HCT116 (cell line): ENCODE measurements around the gene TMEM89. TPM values are rescaled to one million over a fixed set of nuclear protein-coding genes. Genes with fewer than 3 reads are reported as not detected.
A peak's percentile ranks its signal among the peaks of the same experiment; 100 is the strongest.

Experiments
- ATAC-seq: fragments of 200-7000 bp; cut with Tn5 transposase; 2 replicates; pipeline ENCODE4 v1.9.1; 2020; ENCODE audit warnings: mild to moderate bottlenecking, moderate library complexity
- BruUV-seq: library from RNA; stranded (reverse); fragments of 400-500 nt; replicated peaks from 2 replicates; lab custom pipeline; 2021; lab: Mats Ljungman, UMichigan
- CTCF ChIA-PET: fragments of 300-600 bp; sonication (Branson Sonifier 250); formaldehyde crosslinking; loops from one replicate; lab custom pipeline; 2021; ENCODE audit warnings: antibody characterized with exemption; lab: Charles Lee
- POLR2A ChIA-PET: fragments of 300-600, 350-600 bp; sonication (Branson Sonifier 250); formaldehyde crosslinking; loops from one replicate; lab custom pipeline; 2021; ENCODE audit warnings: antibody characterized with exemption; lab: Charles Lee
- RAD21 ChIA-PET, 2 experiments: fragments of 300-600 bp; sonication (Branson Sonifier 250); formaldehyde crosslinking; loops; one replicate each; lab custom pipeline; 2023; ENCODE audit warnings: low total read pairs in 2 of 2; ENCODE audit not compliant: uncharacterized antibody in 2 of 2, unreplicated experiment in 2 of 2, low non-redundant PET in 1 of 2; lab: Charles Lee
- DNase-seq: peaks from one replicate; pipeline ENCODE4 v3.0.0-alpha.2; 2010; ENCODE audit warnings: low read depth, low spot score
- H2AFZ ChIP-seq: fragments of 200-600 bp; shearing (Covaris generic), sonication (generic); 2 replicates; pipeline ENCODE4 v1.6.1; 2017; ENCODE audit warnings: low read depth, mixed run types, mixed read lengths, antibody characterized with exemption, low read length; ENCODE audit not compliant: poor library complexity, severe bottlenecking
- H3K27ac ChIP-seq: 2 replicates; pipeline ENCODE4 v1.5.1; 2012; ENCODE audit warnings: low read depth, low read length
- H3K27me3 ChIP-seq: fragments of 200-600 bp; sonication (generic); 2 replicates; pipeline ENCODE4 v1.6.1; 2016; ENCODE audit warnings: mixed run types, low read length, mixed read lengths; ENCODE audit not compliant: insufficient read depth
- H3K36me3 ChIP-seq, 2 experiments: fragments of 200-500 bp in 1 of 2; fragments of 200-600 bp in 1 of 2; sonication (Bioruptor generic) in 1 of 2; sonication (generic) in 1 of 2; 2 replicates each; pipeline versions ENCODE4 v1.5.1 to v1.6.1; 2014 to 2016; ENCODE audit warnings: low read length in 2 of 2, inconsistent platforms in 1 of 2, mixed read lengths in 1 of 2, mixed run types in 1 of 2; ENCODE audit not compliant: insufficient read depth in 2 of 2, control insufficient read depth in 1 of 2
- H3K4me1 ChIP-seq, 2 experiments: fragments of 200-600 bp in 1 of 2; sonication (generic) in 1 of 2; 2 replicates each; pipeline versions ENCODE4 v1.5.1 to v1.6.1; 2012 to 2017; ENCODE audit warnings: low read length in 2 of 2, inconsistent platforms in 1 of 2, mild to moderate bottlenecking in 1 of 2, mixed read lengths in 1 of 2, mixed run types in 1 of 2, moderate library complexity in 1 of 2; ENCODE audit not compliant: insufficient read depth in 2 of 2, control insufficient read depth in 1 of 2
- H3K4me2 ChIP-seq: fragments of 200-600 bp; sonication (generic); 2 replicates; pipeline ENCODE4 v1.6.1; 2017; ENCODE audit warnings: mixed run types, low read length, mixed read lengths
- H3K4me3 ChIP-seq, 2 experiments: fragments of 200-600 bp in 1 of 2; sonication (generic) in 1 of 2; replicated peaks in 1 of 2; 2 replicates each; pipeline ENCODE4 v1.5.1; 2011 to 2016; ENCODE audit warnings: low read length in 2 of 2, control low read depth in 1 of 2, low read depth in 1 of 2, mild to moderate bottlenecking in 1 of 2, mixed read lengths in 1 of 2, mixed run types in 1 of 2
- H3K79me2 ChIP-seq: fragments of 200-600 bp; sonication (generic); 2 replicates; pipeline ENCODE4 v1.6.1; 2017; ENCODE audit warnings: mild to moderate bottlenecking, mixed run types, low read length, moderate library complexity, mixed read lengths; ENCODE audit not compliant: insufficient read depth
- H3K9ac ChIP-seq: fragments of 200-600 bp; sonication (generic); 2 replicates; pipeline ENCODE4 v1.6.1; 2016; ENCODE audit warnings: low read length, mixed read lengths
- H3K9me2 ChIP-seq: fragments of 200-600 bp; sonication (generic), shearing (Covaris generic); 2 replicates; pipeline ENCODE4 v1.6.1; 2017; ENCODE audit warnings: mixed run types, mild to moderate bottlenecking, moderate library complexity; ENCODE audit not compliant: insufficient read depth
- H3K9me3 ChIP-seq, 2 experiments: fragments of 200-500 bp in 1 of 2; fragments of 200-600 bp in 1 of 2; sonication (Bioruptor generic) in 1 of 2; sonication (generic) in 1 of 2; 2 replicates each; pipeline ENCODE4 v1.6.1; 2014 to 2017; ENCODE audit warnings: low read length in 2 of 2, mixed read lengths in 2 of 2, inconsistent platforms in 1 of 2, low read depth in 1 of 2, mild to moderate bottlenecking in 1 of 2, mixed run types in 1 of 2, moderate library complexity in 1 of 2; ENCODE audit not compliant: control insufficient read depth in 1 of 2, insufficient read depth in 1 of 2
- H4K20me1 ChIP-seq: fragments of 200-600 bp; sonication (generic), shearing (Covaris generic); 2 replicates; pipeline ENCODE4 v1.6.1; 2017; ENCODE audit warnings: mixed run types, mild to moderate bottlenecking, moderate library complexity; ENCODE audit not compliant: insufficient read depth
- CBX3 ChIP-seq: IDR thresholded peaks from 2 replicates; pipeline ENCODE4 v1.6.1; 2012; ENCODE audit warnings: low read depth
- FOSL1 ChIP-seq: IDR thresholded peaks from 2 replicates; pipeline ENCODE4 v1.6.1; 2012; ENCODE audit warnings: low read depth
- JUND ChIP-seq: IDR thresholded peaks from 2 replicates; pipeline ENCODE4 v1.6.1; 2012
- MAX ChIP-seq: IDR thresholded peaks from 2 replicates; pipeline ENCODE4 v1.6.1; 2012
- POLR2AphosphoS5 ChIP-seq: IDR thresholded peaks from 2 replicates; pipeline ENCODE4 v1.6.1; 2011; ENCODE audit warnings: mild to moderate bottlenecking, low read depth, low read length, moderate library complexity
- intact Hi-C: fragments of 100-400 bp; cut with micrococcal nuclease; formaldehyde crosslinking; loops from 2 replicates; pipeline ENCODE4 v1.10.0; 2022
- total RNA-seq: library from RNA; stranded (reverse); gene quantifications from one replicate; pipeline ENCODE4 v1.2.1, GENCODE V29; 2021; ENCODE audit not compliant: unreplicated experiment
- TF ChIP-seq, protein P1 (sequence below): IDR thresholded peaks from 2 replicates; pipeline ENCODE4 v1.6.1; 2012

TMEM89 gene
- total RNA-seq, 1 experiment from 2014 or later, result 0.49 TPM

- ATAC-seq, result no peak
- RAD21 ChIA-PET, result no interaction called here
- POLR2A ChIA-PET, result no interaction called here
Observed at GRCh38 chr3:48607519-48607918, 14.1 kb downstream of the TMEM89 start.

DNA sequence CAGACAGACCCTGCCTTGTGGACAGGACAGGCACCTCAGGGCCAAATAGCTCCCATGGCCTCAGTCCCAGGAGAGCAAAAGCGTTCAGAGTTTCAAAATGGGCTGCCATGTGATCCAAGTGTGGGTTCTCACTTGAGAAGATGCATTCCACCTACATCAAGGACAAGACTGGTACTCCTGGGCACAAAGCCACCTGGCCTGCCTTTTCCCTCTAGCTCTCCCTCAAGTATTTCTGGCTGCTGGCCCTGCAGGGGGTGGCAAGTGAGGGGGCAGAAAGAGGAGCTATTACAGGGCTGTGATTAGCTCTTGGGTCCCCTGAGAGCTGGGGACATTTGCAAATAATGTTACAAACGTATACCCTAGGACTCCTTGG lies 20.0 kb downstream of the TMEM89 start:
- intact Hi-C loops, result no loop called here
- H3K36me3 ChIP-seq, result peaks cover 41 to 76% of the 10 kb centered on the region in 2 experiments
- no TSS peak for BruUV-seq
- no peak for DNase-seq
- CTCF ChIA-PET, result no interaction called here
- ATAC-seq, result no peak
- no peak overlapping the region for H3K4me2 ChIP-seq
- H3K79me2 ChIP-seq, result peaks cover 14% of the 10 kb centered on the region
- RAD21 ChIA-PET, result no interaction called here
- TF ChIP-seq, protein P1, sequence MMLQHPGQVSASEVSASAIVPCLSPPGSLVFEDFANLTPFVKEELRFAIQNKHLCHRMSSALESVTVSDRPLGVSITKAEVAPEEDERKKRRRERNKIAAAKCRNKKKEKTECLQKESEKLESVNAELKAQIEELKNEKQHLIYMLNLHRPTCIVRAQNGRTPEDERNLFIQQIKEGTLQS, result no peak
- H4K20me1 ChIP-seq, result no peaks in the 10 kb centered on the region
- POLR2A ChIA-PET, result interaction anchor here (1.1 kb wide), 1 partner anchor 12 kb away, joined by 3 read pairs; no protein-coding TSS in a partner anchor
- no peak overlapping the region for H3K27ac ChIP-seq
- H3K27me3 ChIP-seq, result no peaks in the 10 kb centered on the region
- no peak overlapping the region for H3K9ac ChIP-seq
- H3K4me3 ChIP-seq, result no peak overlapping the region
- H3K9me2 ChIP-seq, result no peaks in the 10 kb centered on the region
- H3K9me3 ChIP-seq, result no peaks in the 10 kb centered on the region
- H3K4me1 ChIP-seq, result peaks cover 0 to 1% of the 10 kb centered on the region in 2 experiments; a peak in 1 of 4 replicates
- no peak overlapping the region for H2AFZ ChIP-seq

More at GRCh38 chr3:48607519-48607918, 14.1 kb downstream of the TMEM89 start:
- CTCF ChIA-PET, result no interaction called here
- TF ChIP-seq CBX3 (no peak), FOSL1 (no peak), POLR2AphosphoS5 (no peak), JUND (no peak), MAX (no peak)
- no peak for DNase-seq
- Histone ChIP-seq H3K4me1 (peaks cover 2 to 19% of the 10 kb centered on the region in 2 experiments; a peak in 2 of 4 replicates), H3K27me3 (no peaks in the 10 kb centered on the region), H3K9me3 (no peaks in the 10 kb centered on the region), H3K9me2 (no peaks in the 10 kb centered on the region), H3K4me2 (peak overlapping the region; percentile 84; the same call in 1 of the 2 replicates), H4K20me1 (no peaks in the 10 kb centered on the region), H3K36me3 (peaks cover 33 to 50% of the 10 kb centered on the region in 2 experiments; a peak in 3 of 4 replicates), H3K79me2 (peaks cover 38% of the 10 kb centered on the region), H2AFZ (no peak overlapping the region), H3K4me3 (no peak overlapping the region; a peak in 1 of 4 replicates), H3K9ac (no peak overlapping the region), H3K27ac (no peak overlapping the region)
- BruUV-seq, result no TSS peak
- intact Hi-C loops, result loop anchor here (5.0 kb wide), 1 partner anchor 50 kb away; the partner anchor contains the start of gene PFKFB4
